DOHH2 (cell line): Measurements from ENCODE around the gene UNC5CL.

Experiments
- H3F3A ChIP-seq: fragments of 200-600 bp; sonication (generic), shearing (Covaris generic); 2 replicates; pipeline ENCODE4 v1.6.0; 2016; ENCODE audit warnings: antibody characterized with exemption, mild to moderate bottlenecking; ENCODE audit not compliant: control insufficient read depth, insufficient read depth
- H3K27ac ChIP-seq: fragments of 200-600 bp; sonication (generic); 2 replicates; pipeline ENCODE4 v1.5.1; 2014; ENCODE audit warnings: low read depth, mild to moderate bottlenecking, low read length, moderate library complexity
- H3K27me3 ChIP-seq: fragments of 200-600 bp; sonication (generic); 2 replicates; pipeline ENCODE4 v1.6.1; 2014; ENCODE audit warnings: mild to moderate bottlenecking, low read length, mixed read lengths; ENCODE audit not compliant: control insufficient read depth
- H3K36me3 ChIP-seq: fragments of 200-600 bp; sonication (generic); 2 replicates; pipeline ENCODE4 v1.6.1; 2014; ENCODE audit warnings: mild to moderate bottlenecking, low read length, moderate library complexity, mixed read lengths; ENCODE audit not compliant: control insufficient read depth
- H3K4me1 ChIP-seq: fragments of 200-600 bp; sonication (generic); 2 replicates; pipeline ENCODE4 v1.6.1; 2014; ENCODE audit warnings: mild to moderate bottlenecking, low read length, mixed read lengths; ENCODE audit not compliant: control insufficient read depth
- H3K4me2 ChIP-seq: fragments of 200-600 bp; sonication (generic); 2 replicates; pipeline ENCODE4 v1.6.0; 2014; ENCODE audit warnings: mild to moderate bottlenecking, low read length, moderate library complexity
- H3K4me3 ChIP-seq: fragments of 200-600 bp; sonication (generic); 2 replicates; pipeline ENCODE4 v1.5.1; 2014; ENCODE audit warnings: mild to moderate bottlenecking, low read length, mixed read lengths
- H3K79me2 ChIP-seq: fragments of 200-600 bp; sonication (generic); 2 replicates; pipeline ENCODE4 v1.6.1; 2014; ENCODE audit warnings: mild to moderate bottlenecking, low read length, mixed read lengths; ENCODE audit not compliant: control insufficient read depth
- H3K9me2 ChIP-seq: fragments of 200-600 bp; sonication (generic); replicated peaks from 2 replicates; pipeline ENCODE4 v1.6.1; 2014; ENCODE audit warnings: mild to moderate bottlenecking, low read length, mixed read lengths; ENCODE audit not compliant: control insufficient read depth
- H3K9me3 ChIP-seq: fragments of 200-600 bp; sonication (generic); 2 replicates; pipeline ENCODE4 v1.6.1; 2014; ENCODE audit warnings: antibody characterized with exemption, low read length, mixed read lengths; ENCODE audit not compliant: control insufficient read depth, insufficient read depth
- H4K20me1 ChIP-seq: fragments of 200-600 bp; sonication (generic); 2 replicates; pipeline ENCODE4 v1.6.0; 2014; ENCODE audit warnings: low read depth, mild to moderate bottlenecking, antibody characterized with exemption, low read length, moderate library complexity; ENCODE audit not compliant: control insufficient read depth, insufficient read depth
- CTCF ChIP-seq: fragments of 200-600 bp; sonication (generic); IDR thresholded peaks from one replicate; pipeline ENCODE4 v1.5.1; 2014; ENCODE audit warnings: antibody characterized with exemption, mild to moderate bottlenecking, low read depth, low read length; ENCODE audit not compliant: poor library complexity, severe bottlenecking
- EZH2phosphoT487 ChIP-seq: fragments of 200-600 bp; sonication (generic); IDR thresholded peaks from 2 replicates; pipeline ENCODE4 v1.6.1; 2017; ENCODE audit warnings: borderline replicate concordance, mild to moderate bottlenecking, antibody characterized with exemption, low read length, moderate library complexity, mixed read lengths

The UNC5CL gene

GRCh38 chr6:41045664-41046063, 6.6 kb upstream of the UNC5CL start:
- Histone ChIP-seq H3K4me1 (peaks cover 4% of the 10 kb centered on the region), H3K36me3 (no peaks in the 10 kb centered on the region), H3K9me2 (no peaks in the 10 kb centered on the region), H3K4me2 (no peak overlapping the region), H3K79me2 (no peaks in the 10 kb centered on the region), H3K4me3 (no peak overlapping the region), H3K9me3 (no peaks in the 10 kb centered on the region), H3F3A (no peaks in the 10 kb centered on the region), H4K20me1 (no peaks in the 10 kb centered on the region), H3K27ac (no peak overlapping the region), H3K27me3 (no peaks in the 10 kb centered on the region)
- no peak for TF ChIP-seq CTCF
- no peak for TF ChIP-seq EZH2phosphoT487

GRCh38 chr6:41043151-41043550, 4.1 kb upstream of the UNC5CL start:
- Histone ChIP-seq H3K9me3 (no peaks in the 10 kb centered on the region), H3K9me2 (no peaks in the 10 kb centered on the region), H4K20me1 (no peaks in the 10 kb centered on the region), H3K27me3 (0 out of 2 replicates have a peak, but pooled peaks cover 2% of the 10 kb centered on the region), H3K4me1 (peaks cover 4% of the 10 kb centered on the region), H3K4me2 (no peak overlapping the region), H3K79me2 (no peaks in the 10 kb centered on the region), H3K4me3 (no peak overlapping the region), H3K27ac (no peak overlapping the region), H3K36me3 (no peaks in the 10 kb centered on the region), H3F3A (no peaks in the 10 kb centered on the region)
- TF ChIP-seq EZH2phosphoT487: no peak
- TF ChIP-seq CTCF: no peak

- Histone ChIP-seq H3K4me3 (no peak within 1 kb of the TSS), H3K79me2 (no peaks in the 10 kb centered on the region), H4K20me1 (no peaks in the 10 kb centered on the region), H3K9me2 (no peaks in the 10 kb centered on the region), H3K4me2 (no peak within 1 kb of the TSS), H3K36me3 (no peaks in the 10 kb centered on the region), H3F3A (no peaks in the 10 kb centered on the region), H3K27ac (no peak within 1 kb of the TSS), H3K4me1 (peaks cover 4% of the 10 kb centered on the region), H3K27me3 (0 out of 2 replicates have a peak, but pooled peaks cover 2% of the 10 kb centered on the region), H3K9me3 (no peaks in the 10 kb centered on the region)
- TF ChIP-seq CTCF: no peak
- no peak for TF ChIP-seq EZH2phosphoT487
Measured at GRCh38 chr6:41042226-41043055, 3.4 kb upstream of the UNC5CL start, which contains the start of gene TSPO2. Gene TSPO2, plus strand, starts transcription at chr6:41042467. Its CDS starts 519 bp downstream, at chr6:41042986.
